HG02610 (cell line): Measurements from ENCODE around the gene U2AF1L4.

Experiments
- ATAC-seq: cut with Tn5 transposase; IDR thresholded peaks from one replicate; pipeline ENCODE4 v1.9.1; 2021; ENCODE audit warnings: mild to moderate bottlenecking, moderate library complexity; ENCODE audit not compliant: unreplicated experiment

Gene U2AF1L4

GRCh38 chr19:35714601-35715354, 30.4 kb downstream of the U2AF1L4 start:
- no peak for ATAC-seq

- no peak for ATAC-seq
These were observed 31.2 kb downstream of the U2AF1L4 start for GRCh38 chr19:35713904-35714495.

- ATAC-seq: no peak
These were observed 31.7 kb downstream of the U2AF1L4 start for GRCh38 chr19:35713506-35713850.

- ATAC-seq: peak; percentile 19
These were observed 32.4 kb downstream of the U2AF1L4 start for GRCh38 chr19:35712567-35713505.

- peak; percentile 27 for ATAC-seq
These were observed 34.2 kb downstream of the U2AF1L4 start for GRCh38 chr19:35710784-35711723.

GRCh38 chr19:35708391-35708790, 36.8 kb downstream of the U2AF1L4 start:
- no peak for ATAC-seq

GRCh38 chr19:35704218-35704617, 41.0 kb downstream of the U2AF1L4 start, which contains the start of gene ZBTB32:
Gene ZBTB32, plus strand, starts transcription at chr19:35704558. Its CDS starts 10,069 bp downstream, at chr19:35714627.
- no peak for ATAC-seq

- no peak for ATAC-seq
These were observed 41.9 kb downstream of the U2AF1L4 start for GRCh38 chr19:35703343-35703742.

GRCh38 chr19:35702223-35703012, 42.8 kb downstream of the U2AF1L4 start:
- ATAC-seq: peak; percentile 92

GRCh38 chr19:35696835-35697234, 48.4 kb downstream of the U2AF1L4 start:
- ATAC-seq: peak; percentile 46

- ATAC-seq: no peak
These were observed 49.3 kb downstream of the U2AF1L4 start for GRCh38 chr19:35695895-35696422.

- ATAC-seq: peak; percentile 56
These were observed 51.2 kb downstream of the U2AF1L4 start for GRCh38 chr19:35693835-35694599.

- no peak for ATAC-seq
These were observed 51.8 kb downstream of the U2AF1L4 start for GRCh38 chr19:35693422-35693821.
